ENCODE results near the gene IL4R. TPM values are rescaled to one million over a fixed set of nuclear protein-coding genes. Genes with fewer than 3 reads are reported as not detected.

IL4R gene
- total RNA-seq, 1 experiment from 2014 or later = 28.6 TPM

GRCh38 chr16:27365142-27366089 is 51.6 kb downstream of the IL4R start:
- H3K9me3 Mint-ChIP-seq = no peaks in the 10 kb centered on the region
- Histone ChIP-seq H3K56ac (ENCODE audit: insufficient read length, low read depth, low read length) (no peak overlapping the region), H2BK20ac (ENCODE audit: low read depth, low read length, poor library complexity, severe bottlenecking) (no peak overlapping the region), H2AFZ (ENCODE audit: low read length) (no peak overlapping the region), H4K20me1 (ENCODE audit: control insufficient read depth, insufficient read depth, insufficient read length) (no peaks in the 10 kb centered on the region), H2BK12ac (ENCODE audit: insufficient read length, low read depth, low read length) (no peak overlapping the region), H2BK5ac (ENCODE audit: insufficient read length, low read length) (no peak overlapping the region), H4K91ac (ENCODE audit: insufficient read length, low read depth, low read length) (no peak overlapping the region), H3K23ac (ENCODE audit: insufficient read length, low read depth, low read length) (no peak overlapping the region), H3K27me3 (ENCODE audit: insufficient read depth, low read length) (no peaks in the 10 kb centered on the region), H2AK5ac (ENCODE audit: insufficient read length, low read length) (no peak overlapping the region), H3K9me3 (ENCODE audit: control insufficient read depth, low read depth, low read length) (no peaks in the 10 kb centered on the region), H3K18ac (ENCODE audit: insufficient read length, low read depth, low read length) (no peak overlapping the region), H4K5ac (ENCODE audit: insufficient read length, low read depth, low read length) (no peak overlapping the region), H2BK120ac (ENCODE audit: low read depth, low read length, poor library complexity, severe bottlenecking) (no peak overlapping the region), H3K14ac (ENCODE audit: insufficient read depth, low read length) (no peak overlapping the region), H3K4me1 (ENCODE audit: insufficient read depth, low read length) (no peaks in the 10 kb centered on the region), H3K4ac (ENCODE audit: low read depth, low read length) (no peak overlapping the region), H3K79me2 (ENCODE audit: insufficient read depth, low read length) (no peaks in the 10 kb centered on the region), H2BK15ac (ENCODE audit: low read depth, low read length) (no peak overlapping the region), H3K9ac (ENCODE audit: extremely low read depth, insufficient read length, low read length) (no peak overlapping the region), H3K79me1 (ENCODE audit: insufficient read depth, low read depth, low read length, poor library complexity, severe bottlenecking) (no peaks in the 10 kb centered on the region), H4K8ac (replicated peaks; ENCODE audit: insufficient read length, low read depth, low read length) (no peak overlapping the region), H3K27ac (ENCODE audit: insufficient read length, low read depth, low read length) (no peak overlapping the region), H3T11ph (ENCODE audit: low read length) (no peak overlapping the region), H3K4me2 (ENCODE audit: insufficient read depth, insufficient read length, low read length) (no peak overlapping the region), H3K23me2 (ENCODE audit: insufficient read length, low read depth, low read length, poor library complexity, severe bottlenecking) (no peaks in the 10 kb centered on the region)
- WGBS (ENCODE audit: extremely low coverage, insufficient read length, low lambda C conversion rate) = no CpG with 5 or more reads among the region's 7 CpGs
- peaks cover 7 to 28% (median 7%) of the 10 kb centered on the region in 3 experiments; a peak in 4 of 7 replicates for H3K36me3 Mint-ChIP-seq (ENCODE audit: insufficient read depth in 1 of 3, low read depth in 3 of 3)
- TF ChIP-seq CTCF (conservative IDR thresholded peaks at IDR 0.05) = no peak
- no peak for DNase-seq
- no peaks in the 10 kb centered on the region; the same call in 1 of the 2 replicates for H3K27me3 Mint-ChIP-seq (ENCODE audit: low read depth)
- peaks cover 7 to 9% of the 10 kb centered on the region in 2 experiments for H3K4me1 Mint-ChIP-seq
- no peak overlapping the region for H3K4me3 Mint-ChIP-seq
- peak overlapping the region in 2 of 3 experiments; percentile 31 to 57; a peak in 3 of 7 replicates for H3K27ac Mint-ChIP-seq
